Stimulated activated CD4-positive, alpha-beta T cell treated with anti-CD3 and anti-CD28 coated beads, TNF-alpha, amount 100 ng/mL, for 48 hours (primary cell): ENCODE measurements around the gene CCNF.
A peak's percentile ranks its signal among the peaks of the same experiment; 100 is the strongest.
"Not testable (repeated sequence)": the region's sequence is repeated elsewhere in the genome, so short reads cannot be mapped to it uniquely, and the experiment has no call there.

ENCODE experiments used
- DNase-seq, 3 donors: peaks; one replicate each; pipeline ENCODE4 v3.0.0-alpha.2; 2020; ENCODE audit warnings: low read depth in 3 of 3

CCNF gene

DNA sequence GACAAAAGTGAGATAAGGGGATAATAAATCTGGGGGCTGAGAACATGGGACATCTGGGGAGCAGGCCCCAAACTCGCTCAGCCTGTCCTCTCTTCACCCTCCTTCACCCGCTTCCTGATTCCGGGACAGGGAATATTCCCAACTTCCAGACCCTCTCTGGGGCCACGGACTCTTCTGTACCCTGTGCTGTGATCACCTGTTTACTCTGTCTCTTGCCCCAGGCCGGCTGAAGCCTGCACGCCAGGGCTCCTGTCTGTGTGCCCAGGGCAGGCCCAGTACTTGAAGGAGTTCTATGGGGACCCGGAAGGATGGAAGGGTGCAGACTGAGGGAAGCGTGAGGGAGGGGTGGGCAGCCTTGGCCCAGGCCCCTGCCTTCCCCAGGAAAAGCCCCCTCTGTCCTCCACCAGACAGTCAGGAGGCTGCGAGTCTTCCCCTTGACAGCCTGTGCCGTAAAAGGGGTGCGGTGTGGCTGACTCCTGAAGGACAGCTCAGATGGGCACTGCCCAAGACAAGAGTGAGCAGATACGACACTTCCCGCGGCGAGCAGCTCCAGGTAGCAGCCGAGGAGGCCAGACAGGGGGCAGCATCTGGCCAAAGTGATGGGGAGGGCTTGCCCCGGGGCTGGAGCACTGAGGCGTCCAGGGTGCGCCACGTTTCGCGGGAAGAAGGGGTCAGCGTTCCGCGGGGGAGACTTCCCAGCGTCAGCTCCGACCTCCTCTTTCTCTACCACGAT, 1.0 kb upstream of the CCNF start:
- peak in 1 of 3 donors; percentile 9 for DNase-seq

DNA sequence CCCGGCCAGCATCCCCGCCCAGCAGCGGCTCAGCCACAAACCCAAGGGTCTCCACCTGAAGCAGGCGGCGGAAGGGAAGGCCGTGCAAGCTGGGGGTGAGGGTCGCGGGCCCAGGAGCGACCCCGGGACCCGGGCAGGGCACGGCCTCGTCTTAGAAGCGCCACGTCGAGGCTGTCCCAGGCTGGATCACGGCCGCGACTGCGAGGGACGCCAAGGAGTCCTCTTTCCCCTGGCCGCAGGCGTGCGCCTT, 538 bp upstream of the CCNF start:
- DNase-seq, result no peak

DNA sequence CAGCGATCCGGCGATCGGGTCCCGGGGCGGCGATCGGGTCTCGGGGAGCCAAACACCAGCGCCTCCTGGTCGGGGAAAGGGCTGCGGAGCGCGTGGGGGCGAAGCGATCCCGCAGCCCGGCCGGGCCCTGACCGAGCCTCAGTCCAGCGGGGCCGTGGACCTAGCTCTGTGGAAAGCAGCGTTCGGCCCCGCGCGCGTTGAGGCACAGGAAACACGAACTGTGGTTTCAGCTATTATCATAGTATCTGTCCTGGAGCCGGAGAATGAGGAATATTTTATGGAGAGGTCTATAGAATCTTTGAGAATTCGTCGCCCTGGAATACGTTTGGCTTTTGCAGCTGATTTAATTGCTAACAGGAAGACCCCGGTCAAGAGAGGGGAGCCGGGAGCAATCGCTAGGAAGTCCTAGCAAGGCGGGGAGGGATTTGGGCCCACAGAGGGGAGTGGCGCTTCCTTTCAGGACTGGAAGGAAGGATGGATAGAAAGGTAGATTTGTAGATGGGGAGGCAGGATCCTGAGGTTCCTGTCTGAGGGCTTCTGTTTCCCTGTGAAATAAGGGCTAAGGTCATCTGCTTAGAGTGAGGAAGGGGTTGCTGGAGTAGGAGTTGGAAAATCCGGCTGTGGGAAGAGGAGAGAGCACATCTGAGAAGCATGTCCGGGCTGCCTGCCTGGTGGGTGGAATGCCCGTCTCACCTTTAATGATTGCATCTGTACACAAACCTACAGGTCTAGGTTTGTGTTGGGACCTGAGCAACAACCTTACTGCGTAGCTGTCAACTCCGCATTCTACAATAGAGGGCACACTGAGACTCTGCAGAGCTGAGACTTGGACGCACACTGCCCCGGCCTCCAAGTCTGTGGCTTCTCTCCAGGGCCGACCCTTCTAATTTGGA, 770 bp downstream of the CCNF start:
- no peak for DNase-seq

DNA sequence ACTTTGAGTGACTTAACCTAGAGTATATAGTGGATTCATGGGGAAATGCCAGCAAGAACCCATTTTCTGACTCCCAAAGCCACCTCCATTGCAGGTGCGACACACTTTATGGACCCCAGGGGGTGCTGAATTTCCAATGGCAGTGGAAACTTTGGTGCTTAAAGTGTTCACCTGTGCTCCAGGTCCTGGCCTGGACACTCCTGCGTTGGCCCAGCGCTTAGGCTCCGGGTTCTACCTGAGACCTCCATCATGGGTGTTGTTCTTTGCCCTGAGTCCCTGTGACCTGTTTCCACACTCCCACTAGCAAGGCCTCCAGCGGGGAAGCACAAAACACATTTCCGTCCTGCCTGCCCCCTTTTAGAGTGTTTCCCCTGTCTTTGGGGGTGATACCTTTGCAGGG, 3.0 kb downstream of the CCNF start:
- no peak for DNase-seq

DNA sequence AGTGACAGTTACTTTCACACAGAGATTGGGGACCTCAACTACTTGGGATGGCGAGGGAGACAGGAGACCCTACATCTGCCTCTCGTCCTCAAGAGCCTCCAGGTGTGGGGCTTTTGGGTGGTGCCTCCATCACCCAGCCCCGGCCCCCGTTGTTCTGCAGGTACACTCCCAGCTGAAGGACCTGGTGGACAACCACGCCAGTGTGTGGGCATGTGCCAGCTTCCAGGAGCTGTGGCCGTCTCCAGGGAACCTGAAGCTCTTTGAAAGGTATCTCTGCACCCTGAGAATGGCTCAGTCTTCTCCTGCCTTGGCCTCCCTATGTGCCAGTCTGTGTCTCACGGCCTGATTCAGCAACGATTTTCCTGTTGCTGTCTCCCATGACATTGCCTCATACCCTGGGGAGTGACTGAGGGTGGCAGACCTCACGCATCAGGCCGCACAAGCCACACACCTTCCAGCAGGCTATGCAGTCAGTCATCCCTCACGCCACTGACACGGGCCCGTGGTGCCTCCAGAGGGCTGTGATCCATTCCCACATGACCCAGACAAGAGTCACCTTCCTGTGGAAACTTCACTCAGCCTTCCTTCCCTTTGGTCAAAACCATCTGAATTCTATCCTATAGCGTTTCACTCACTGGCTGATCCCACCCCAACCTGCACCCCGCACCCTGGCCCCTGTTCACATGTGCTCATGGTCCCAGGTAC, 3.7 kb downstream of the CCNF start:
- no peak for DNase-seq

DNA sequence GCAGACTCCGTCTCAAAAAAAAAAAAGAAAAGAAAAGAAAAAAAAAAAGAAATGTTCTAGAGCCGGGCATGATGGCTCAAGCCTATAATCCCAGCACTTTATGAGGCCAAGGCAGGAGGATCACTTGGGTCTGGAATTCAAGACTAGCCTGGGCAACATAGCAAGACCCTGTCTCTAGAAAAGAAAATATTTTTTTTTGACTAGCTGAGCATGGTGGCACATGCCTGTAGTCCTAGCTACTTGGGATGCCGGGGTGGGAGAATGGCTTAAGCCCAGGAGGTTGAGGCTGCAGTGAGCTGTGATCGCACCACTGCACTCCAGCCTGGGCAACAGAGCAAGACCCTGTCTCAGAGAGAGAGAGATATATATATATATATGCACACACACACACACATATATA, 6.0 kb downstream of the CCNF start:
- not testable (repeated sequence) for DNase-seq

DNA sequence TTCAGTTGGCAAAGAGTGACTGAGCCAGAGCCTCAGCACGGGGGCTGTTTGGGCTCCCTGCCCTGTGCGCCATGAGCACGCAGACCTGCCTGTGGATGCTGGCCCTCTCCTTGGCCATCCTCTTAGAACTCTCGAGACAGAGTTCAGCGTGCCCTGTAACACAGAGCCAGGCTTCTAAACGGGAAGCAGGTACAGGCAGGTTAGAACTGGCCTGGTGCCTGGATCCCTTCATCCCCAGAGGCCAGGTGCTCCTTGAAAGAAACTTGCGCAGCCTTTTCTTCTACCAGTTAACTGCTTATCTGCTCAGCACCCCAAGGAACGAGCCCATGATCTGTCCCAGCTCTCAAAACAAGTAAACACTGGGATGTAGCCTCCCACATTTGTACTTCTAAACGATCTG, 6.9 kb downstream of the CCNF start:
- DNase-seq, result no peak

DNA sequence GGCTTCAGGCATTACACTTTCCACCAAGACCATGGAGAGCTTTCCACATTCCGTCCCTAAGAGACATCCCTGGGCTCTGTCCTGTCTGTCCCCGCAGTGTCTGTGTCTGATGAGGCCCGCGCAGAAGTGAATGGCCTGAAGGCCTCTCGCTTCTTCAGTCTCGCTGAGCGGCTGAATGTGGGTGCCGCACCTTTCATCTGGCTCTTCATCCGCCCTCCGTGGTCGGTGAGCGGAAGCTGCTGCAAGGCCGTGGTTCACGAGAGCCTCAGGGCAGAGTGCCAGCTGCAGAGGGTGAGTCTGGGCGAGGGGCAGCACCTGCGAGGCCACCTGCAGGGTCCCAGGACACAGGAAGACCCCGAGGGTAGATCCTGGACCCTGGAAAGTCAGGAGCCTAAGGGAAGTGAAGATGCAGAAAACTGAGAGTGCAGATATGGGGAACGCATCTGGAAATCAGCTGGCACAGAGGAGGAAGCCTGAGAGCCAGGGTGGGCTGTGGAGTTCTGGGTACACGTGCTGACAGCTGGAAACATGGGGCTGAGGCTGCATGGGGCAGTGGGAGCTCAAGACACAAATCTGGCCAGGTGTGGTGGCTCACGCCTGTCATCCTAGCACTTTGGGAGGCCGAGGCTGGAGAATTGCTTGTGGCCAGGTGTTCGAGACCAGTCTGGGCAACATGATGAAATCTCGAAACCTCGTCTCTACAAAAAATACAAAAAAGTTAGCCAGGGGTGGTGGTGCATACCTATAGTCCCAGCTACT, 8.0 kb downstream of the CCNF start:
- no peak for DNase-seq

DNA sequence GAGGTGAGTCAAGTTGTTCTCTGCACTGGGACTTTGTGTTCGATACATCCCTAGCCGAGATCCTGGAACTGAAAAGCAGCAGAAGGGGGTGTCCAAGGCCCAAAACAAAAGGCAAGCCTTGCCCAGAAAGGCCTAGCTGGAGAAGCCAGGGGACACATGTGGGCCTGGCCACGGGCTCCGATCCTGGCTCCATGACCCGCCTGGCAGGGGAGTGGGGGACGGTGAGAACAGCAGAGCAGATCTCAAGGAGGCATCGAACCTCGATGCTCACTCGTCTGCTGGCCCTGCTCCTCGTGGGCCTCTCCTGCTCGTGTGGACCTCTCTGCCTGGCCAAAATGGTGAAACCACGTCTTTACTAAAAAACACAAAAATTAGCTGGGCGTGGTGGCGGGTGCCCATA, 8.9 kb downstream of the CCNF start:
- no peak for DNase-seq

DNA sequence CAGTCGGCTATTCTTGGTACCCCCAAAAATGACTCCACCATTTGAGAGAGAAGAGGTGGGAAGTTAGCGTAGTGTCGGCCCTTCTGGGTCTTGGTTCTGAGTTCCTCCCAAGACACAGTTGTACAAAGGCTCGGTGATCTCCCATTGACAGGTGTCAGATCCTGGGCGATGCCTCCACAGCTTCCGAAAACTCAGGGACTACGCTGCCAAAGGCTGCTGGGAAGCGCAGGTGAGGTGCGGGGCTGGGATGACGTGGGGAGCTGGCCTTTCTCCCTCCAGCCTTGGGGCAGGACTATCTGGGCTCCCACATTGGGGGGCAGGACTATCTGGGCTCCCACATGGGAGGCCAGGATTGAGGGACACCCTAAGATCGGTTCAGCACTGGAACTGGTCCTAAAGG, 10.4 kb downstream of the CCNF start:
- no peak for DNase-seq

DNA sequence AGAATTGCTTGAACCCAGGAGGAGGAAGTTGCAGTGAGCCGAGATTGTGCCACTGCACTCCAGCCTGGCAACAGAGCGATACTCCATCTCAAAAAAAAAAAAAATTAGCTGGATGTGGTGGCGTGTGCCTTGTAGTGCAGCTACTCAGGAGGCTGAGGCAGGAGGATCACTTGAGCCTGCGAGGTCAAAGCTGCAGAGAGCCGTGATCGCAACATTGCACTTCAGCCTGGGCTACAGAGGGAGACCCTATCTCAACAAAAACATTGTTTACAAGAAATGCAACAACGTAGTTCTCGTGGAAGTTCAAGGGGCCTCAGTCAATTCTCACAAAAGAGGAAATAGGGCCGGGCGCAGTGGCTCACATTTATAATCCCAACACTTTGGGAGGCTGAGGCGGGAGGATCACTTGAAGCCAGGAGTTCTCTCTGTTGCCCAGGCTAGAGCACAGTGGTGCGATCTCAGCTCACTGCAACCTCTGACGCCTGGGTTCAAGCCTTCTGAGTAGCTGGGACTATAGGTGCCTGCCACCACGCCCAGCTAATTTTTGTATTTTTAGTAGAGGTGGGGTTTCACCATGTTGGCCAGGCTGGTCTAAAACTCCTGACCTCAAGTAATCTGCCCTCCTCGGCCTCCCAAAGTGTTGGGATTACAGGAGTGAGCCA, 12.0 kb downstream of the CCNF start:
- not testable (repeated sequence) for DNase-seq

DNA sequence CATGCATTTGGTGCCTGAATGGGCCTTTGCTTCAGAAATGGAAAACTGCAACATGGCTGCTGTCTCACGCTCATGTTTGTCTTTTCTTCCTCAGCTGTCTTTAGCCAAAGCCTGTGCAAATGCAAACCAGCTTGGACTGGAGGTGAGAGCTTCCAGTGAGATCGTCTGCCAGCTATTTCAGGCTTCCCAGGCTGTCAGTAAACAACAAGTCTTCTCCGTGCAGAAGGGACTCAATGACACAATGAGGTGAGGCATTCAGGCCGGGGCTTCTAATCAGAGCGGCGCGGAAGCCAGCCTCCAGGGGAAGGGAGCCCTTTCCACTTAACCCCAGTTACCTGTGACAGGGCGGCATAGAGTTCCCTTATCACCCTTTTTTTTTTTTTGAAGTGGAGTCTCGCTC, 14.3 kb downstream of the CCNF start:
- no peak for DNase-seq

DNA sequence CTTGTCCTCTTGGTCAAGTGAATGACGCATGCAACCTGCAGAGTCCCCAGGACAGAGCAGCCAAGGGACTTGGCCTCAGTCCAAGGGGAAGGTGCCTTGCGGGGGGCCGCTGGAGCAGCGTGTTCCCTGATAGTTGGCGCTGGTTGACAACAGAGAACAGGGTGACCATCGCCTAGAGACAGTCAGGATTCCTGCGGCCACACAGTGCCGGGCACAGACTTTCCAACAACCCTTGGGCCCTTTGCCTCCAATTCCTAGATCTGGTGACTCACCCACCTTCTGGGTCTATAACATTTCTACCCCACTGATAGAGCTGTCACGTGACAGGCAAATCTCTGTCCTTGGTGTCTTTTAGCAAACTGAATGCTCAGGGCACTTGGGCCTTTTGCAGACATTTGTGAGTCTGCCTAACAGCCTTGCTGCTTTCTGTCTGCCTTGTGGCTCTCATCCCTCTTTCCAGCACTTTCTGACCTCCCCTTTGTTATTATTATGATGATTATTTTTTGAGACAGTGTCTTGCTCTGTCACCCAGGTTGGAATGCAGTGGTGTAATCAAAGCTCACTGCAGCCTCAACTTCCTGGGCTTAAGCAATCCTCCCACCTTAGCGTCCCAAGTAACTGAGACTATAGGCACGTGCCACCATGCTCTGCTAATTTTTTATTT, 18.8 kb downstream of the CCNF start:
- no peak for DNase-seq

DNA sequence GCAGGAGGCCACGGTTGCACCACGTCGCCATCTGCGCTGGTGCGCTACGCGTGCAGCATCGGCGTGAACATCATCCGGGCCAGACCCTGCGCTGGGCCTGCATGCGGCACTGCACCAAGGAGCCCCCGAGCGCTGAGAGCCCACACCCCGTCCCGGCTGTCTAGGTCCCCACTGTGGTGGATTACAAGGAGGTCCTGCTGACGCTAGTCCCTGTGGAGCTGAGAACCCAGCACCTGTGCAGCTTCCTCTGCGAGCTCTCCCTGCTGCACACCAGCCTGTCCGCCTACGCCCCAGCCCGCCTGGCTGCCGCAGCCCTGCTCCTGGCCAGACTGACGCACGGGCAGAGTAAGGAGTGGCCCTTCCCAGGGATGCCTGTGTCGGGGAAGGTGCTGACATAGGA, 19.9 kb downstream of the CCNF start:
- DNase-seq, result no peak

DNA sequence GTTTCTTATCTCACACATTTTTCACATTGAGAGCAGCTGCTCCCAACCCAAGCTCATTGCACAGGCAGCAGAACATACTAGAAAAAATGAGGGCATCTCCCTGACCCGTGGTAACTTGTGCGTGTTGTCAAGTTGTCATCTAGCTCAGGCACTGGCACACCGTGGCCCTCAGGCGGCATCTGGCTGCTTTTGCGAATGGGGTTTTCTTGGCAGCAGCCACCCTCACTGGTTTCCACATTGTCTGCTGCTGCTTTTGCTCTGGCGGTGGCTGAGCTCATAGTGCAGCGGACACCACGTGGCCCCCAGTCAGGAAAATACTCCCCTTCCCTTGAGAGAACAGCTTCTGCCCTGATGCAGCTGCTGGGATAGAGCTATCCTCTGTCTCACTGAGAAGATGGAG, 21.3 kb downstream of the CCNF start:
- DNase-seq, result no peak

DNA sequence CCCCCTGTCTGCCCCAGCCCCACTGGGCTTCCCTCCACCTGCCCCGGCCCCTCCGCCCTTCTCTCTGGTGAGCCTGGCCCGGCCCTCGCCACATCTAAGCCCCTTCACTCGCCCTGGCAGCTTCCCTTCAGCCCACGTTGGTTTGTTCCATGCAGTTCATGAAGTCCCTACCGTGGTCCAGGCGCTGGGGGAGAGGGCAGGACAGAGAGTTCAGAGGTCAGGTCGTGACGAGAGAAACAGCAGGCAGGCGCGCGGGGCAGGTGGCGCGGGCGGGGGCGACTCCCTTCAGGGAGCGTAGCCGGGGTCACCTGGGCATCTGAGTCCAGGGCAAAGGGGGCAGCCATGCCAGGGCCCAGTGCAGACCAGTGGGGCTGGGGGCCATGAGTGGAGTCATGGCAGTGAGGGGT, 21.7 kb downstream of the CCNF start:
- DNase-seq, result no peak

DNA sequence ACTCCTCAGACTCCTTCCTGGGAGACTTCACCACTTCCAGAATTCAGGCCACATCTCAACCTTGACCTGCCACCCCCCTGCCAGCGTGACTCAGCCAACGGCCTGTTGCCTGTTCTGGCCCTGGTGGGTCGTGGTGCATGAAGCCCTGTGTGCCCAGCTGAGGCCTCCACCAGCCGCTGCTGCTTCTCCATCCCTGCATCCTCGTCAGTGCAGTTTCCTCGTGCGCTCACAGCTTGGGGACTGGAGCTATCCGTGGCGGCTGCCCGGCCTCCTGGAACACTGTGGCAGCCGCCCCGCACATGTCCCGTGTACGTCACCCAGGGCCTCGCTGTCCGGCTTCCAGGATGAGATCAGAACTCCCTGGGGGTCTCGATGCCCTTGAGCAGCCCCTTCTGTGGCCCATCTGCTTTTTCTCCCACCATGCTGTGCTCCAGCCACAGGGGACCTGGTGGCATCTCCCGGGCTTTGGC, 22.6 kb downstream of the CCNF start:
- no peak for DNase-seq

DNA sequence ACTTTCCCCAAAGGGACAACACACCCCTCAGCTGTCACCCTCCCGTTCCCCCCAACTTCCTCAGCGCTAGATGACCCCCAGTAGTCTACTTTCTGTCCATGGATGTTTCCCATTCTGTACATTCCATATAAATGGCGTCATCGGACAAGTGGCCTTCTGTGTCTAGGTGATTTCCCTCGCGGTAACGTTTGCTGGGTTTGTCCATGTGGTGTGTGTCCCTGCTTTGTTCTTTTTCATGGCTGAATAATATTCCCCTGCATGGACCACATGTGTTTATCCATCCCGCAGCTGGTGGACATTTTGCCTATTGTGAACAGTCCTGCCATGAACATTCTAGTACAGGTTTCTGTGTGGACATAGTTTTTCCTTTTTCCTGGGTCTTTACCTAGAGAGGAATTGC, 23.4 kb downstream of the CCNF start:
- DNase-seq, result no peak

DNA sequence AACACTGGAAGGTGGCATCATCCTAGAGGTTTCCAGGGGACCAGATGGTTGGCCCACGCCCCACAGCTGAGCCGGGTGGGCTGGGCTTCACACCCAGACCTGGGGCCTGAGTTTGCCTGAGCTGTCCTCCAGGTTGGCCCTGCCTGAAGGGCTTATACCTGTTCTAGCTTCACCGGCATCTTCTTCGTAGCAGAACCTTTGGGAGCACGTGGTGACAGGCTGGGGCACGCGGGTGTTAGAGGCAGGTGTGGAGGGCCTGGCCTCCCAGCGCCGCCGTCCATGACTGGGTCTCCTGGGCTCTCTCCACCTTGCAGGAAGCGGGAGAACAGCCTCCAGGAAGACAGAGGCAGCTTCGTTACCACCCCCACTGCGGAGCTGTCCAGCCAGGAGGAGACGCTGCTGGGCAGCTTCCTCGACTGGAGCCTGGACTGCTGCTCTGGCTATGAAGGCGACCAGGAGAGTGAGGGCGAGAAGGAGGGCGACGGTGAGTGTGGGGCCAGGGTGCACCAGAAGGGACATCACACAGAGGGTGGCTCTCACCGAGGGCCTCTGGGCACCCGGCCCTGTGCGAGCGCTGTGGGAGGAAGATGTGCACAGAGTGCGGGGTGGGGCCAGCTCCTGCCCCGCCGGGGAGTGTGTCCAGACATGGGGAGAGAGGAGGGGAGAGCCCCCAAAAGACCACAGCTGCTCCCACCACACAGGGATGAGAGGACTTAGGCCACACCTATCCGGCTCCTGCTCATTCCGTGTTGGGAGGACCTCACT, 26.0 kb downstream of the CCNF start:
- DNase-seq, result no peak

DNA sequence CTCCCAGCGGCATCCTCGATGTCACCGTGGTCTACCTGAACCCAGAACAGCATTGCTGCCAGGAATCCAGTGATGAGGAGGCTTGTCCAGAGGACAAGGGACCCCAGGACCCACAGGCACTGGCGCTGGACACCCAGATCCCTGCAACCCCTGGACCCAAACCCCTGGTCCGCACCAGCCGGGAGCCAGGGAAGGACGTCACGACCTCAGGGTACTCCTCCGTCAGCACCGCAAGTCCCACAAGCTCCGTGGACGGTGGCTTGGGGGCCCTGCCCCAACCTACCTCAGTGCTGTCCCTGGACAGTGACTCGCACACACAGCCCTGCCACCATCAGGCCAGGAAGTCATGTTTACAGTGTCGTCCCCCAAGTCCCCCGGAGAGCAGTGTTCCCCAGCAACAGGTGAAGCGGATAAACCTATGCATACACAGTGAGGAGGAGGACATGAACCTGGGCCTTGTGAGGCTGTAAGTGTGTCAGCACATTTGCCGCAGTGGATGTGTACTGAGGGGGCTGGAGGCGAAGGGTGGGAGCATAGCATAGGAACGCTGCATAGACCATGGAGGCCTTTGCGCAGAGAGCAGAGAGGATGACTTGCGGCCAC, 27.4 kb downstream of the CCNF start:
- no peak for DNase-seq
